Skeletal muscle satellite cell (primary cell): ENCODE results near the gene NEK11.

Experiments
- H3K27me3 ChIP-seq: 2 replicates; pipeline ENCODE4 v1.7.0; 2013; ENCODE audit warnings: low read length; ENCODE audit not compliant: control insufficient read depth, insufficient read depth
- H3K36me3 ChIP-seq: 2 replicates; pipeline ENCODE4 v1.7.0; 2013; ENCODE audit warnings: mild to moderate bottlenecking, control low read depth, low read length; ENCODE audit not compliant: insufficient read depth
- H3K4me1 ChIP-seq: 2 replicates; pipeline ENCODE4 v1.7.0; 2013; ENCODE audit warnings: low read length; ENCODE audit not compliant: control insufficient read depth, insufficient read depth
- H3K4me2 ChIP-seq: 2 replicates; pipeline ENCODE4 v1.7.0; 2013; ENCODE audit warnings: mild to moderate bottlenecking, low read length
- H3K4me3 ChIP-seq: 2 replicates; pipeline ENCODE4 v1.7.0; 2013; ENCODE audit warnings: low read length
- H3K9ac ChIP-seq: 2 replicates; pipeline ENCODE4 v1.7.0; 2013; ENCODE audit warnings: mild to moderate bottlenecking, low read depth, low read length, moderate library complexity
- H3K9me3 ChIP-seq: replicated peaks from 2 replicates; pipeline ENCODE4 v1.7.0; 2013; ENCODE audit warnings: mild to moderate bottlenecking, control low read depth, low read length

The NEK11 gene

GRCh38 chr3:131200636-131201199, 174.0 kb downstream of the NEK11 start:
- no peaks in the 10 kb centered on the region for H3K9me3 ChIP-seq
- no peak overlapping the region for H3K4me2 ChIP-seq
- no peak overlapping the region for H3K9ac ChIP-seq
- no peaks in the 10 kb centered on the region for H3K27me3 ChIP-seq
- H3K4me3 ChIP-seq = no peak overlapping the region
- H3K4me1 ChIP-seq = no peaks in the 10 kb centered on the region
- no peaks in the 10 kb centered on the region for H3K36me3 ChIP-seq

DNA sequence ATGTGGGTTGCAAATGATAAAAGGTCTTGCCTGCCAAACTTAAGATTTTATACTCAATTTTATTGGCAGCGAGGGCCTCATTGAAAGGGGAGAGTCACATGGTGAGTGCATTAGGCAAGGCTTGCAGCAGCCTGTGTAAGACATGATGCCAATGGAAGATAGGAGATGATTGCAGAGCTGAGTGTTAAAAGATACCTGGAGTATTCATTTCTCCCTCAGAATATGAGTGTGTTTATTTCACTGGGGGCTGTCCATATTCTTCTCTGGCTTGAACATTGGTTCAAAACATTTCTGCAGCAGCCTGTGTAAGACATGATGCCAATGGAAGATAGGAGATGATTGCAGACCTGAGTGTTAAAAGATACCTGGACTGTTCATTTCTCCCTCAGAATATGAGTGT, 189.7 kb downstream of the NEK11 start:
- peak overlapping the region; percentile 7 for H3K4me3 ChIP-seq
- no peaks in the 10 kb centered on the region for H3K36me3 ChIP-seq
- peaks cover 36% of the 10 kb centered on the region for H3K4me1 ChIP-seq
- H3K9me3 ChIP-seq = no peaks in the 10 kb centered on the region
- peak overlapping the region; percentile 42 for H3K9ac ChIP-seq
- no peaks in the 10 kb centered on the region for H3K27me3 ChIP-seq
- peak overlapping the region; percentile 75 for H3K4me2 ChIP-seq

- Histone ChIP-seq H3K9ac (peak overlapping the region; percentile 77), H3K9me3 (no peaks in the 10 kb centered on the region), H3K4me2 (peak overlapping the region; percentile 75), H3K27me3 (no peaks in the 10 kb centered on the region), H3K4me3 (peak overlapping the region; percentile 29), H3K36me3 (no peaks in the 10 kb centered on the region), H3K4me1 (peaks cover 41% of the 10 kb centered on the region)
Measured at GRCh38 chr3:131216801-131217200, 190.1 kb downstream of the NEK11 start.

GRCh38 chr3:131217296-131217741, 190.6 kb downstream of the NEK11 start:
- H3K27me3 ChIP-seq = no peaks in the 10 kb centered on the region
- peak overlapping the region; percentile 75 for H3K4me2 ChIP-seq
- H3K9me3 ChIP-seq = no peaks in the 10 kb centered on the region
- peak overlapping the region; percentile 77 for H3K9ac ChIP-seq
- no peaks in the 10 kb centered on the region for H3K36me3 ChIP-seq
- H3K4me1 ChIP-seq = peaks cover 45% of the 10 kb centered on the region
- peak overlapping the region; percentile 29 for H3K4me3 ChIP-seq

GRCh38 chr3:131218196-131218595, 191.5 kb downstream of the NEK11 start:
- Histone ChIP-seq H3K4me3 (no peak overlapping the region), H3K4me2 (peak overlapping the region; percentile 75), H3K9me3 (no peaks in the 10 kb centered on the region), H3K4me1 (peaks cover 45% of the 10 kb centered on the region), H3K9ac (peak overlapping the region; percentile 77), H3K27me3 (no peaks in the 10 kb centered on the region), H3K36me3 (no peaks in the 10 kb centered on the region)

GRCh38 chr3:131221731-131222130, 195.1 kb downstream of the NEK11 start:
- no peak overlapping the region for H3K4me3 ChIP-seq
- H3K4me2 ChIP-seq = peak overlapping the region; percentile 14
- H3K36me3 ChIP-seq = no peaks in the 10 kb centered on the region
- peaks cover 42% of the 10 kb centered on the region for H3K4me1 ChIP-seq
- H3K27me3 ChIP-seq = no peaks in the 10 kb centered on the region
- no peaks in the 10 kb centered on the region for H3K9me3 ChIP-seq
- H3K9ac ChIP-seq = peak overlapping the region; percentile 40

- Histone ChIP-seq H3K27me3 (no peaks in the 10 kb centered on the region), H3K9me3 (no peaks in the 10 kb centered on the region), H3K36me3 (no peaks in the 10 kb centered on the region), H3K4me2 (no peak overlapping the region), H3K4me1 (peaks cover 34% of the 10 kb centered on the region), H3K9ac (no peak overlapping the region), H3K4me3 (no peak overlapping the region)
Measured at GRCh38 chr3:131222599-131222998, 195.9 kb downstream of the NEK11 start.

GRCh38 chr3:131223373-131224289, 197.0 kb downstream of the NEK11 start:
- H3K27me3 ChIP-seq = no peaks in the 10 kb centered on the region
- peaks cover 24% of the 10 kb centered on the region for H3K4me1 ChIP-seq
- H3K4me2 ChIP-seq = no peak overlapping the region
- no peaks in the 10 kb centered on the region for H3K36me3 ChIP-seq
- H3K4me3 ChIP-seq = no peak overlapping the region
- H3K9me3 ChIP-seq = no peaks in the 10 kb centered on the region
- no peak overlapping the region for H3K9ac ChIP-seq

- Histone ChIP-seq H3K4me3 (no peak overlapping the region), H3K36me3 (no peaks in the 10 kb centered on the region), H3K9ac (peak overlapping the region; percentile 19)
Measured at GRCh38 chr3:131224886-131225550, 198.3 kb downstream of the NEK11 start.

DNA sequence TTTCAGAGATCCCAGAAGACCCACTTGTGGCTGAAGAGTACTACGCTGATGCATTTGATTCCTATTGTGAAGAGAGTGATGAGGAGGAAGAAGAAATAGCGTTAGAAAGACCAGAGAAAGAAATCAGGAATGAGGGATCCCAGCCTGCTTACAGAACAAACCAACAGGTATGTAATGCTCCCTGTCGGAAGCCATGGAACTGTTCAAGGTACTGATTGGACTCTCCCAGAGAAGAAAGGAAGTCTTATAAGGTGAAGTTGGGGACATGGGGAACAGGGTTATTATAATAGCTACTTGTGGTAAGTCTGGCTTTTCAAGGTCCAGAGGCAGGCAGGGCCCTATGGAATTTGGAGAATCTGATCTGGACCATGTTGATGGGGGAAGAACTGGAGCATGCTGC, 201.8 kb downstream of the NEK11 start:
- H3K4me1 ChIP-seq = peaks cover 16% of the 10 kb centered on the region
- no peaks in the 10 kb centered on the region for H3K27me3 ChIP-seq
- no peaks in the 10 kb centered on the region for H3K9me3 ChIP-seq
- no peaks in the 10 kb centered on the region for H3K36me3 ChIP-seq
- no peak overlapping the region for H3K9ac ChIP-seq
- H3K4me3 ChIP-seq = no peak overlapping the region
- no peak overlapping the region for H3K4me2 ChIP-seq

More at GRCh38 chr3:131224886-131225550, 198.3 kb downstream of the NEK11 start:
- no peaks in the 10 kb centered on the region for H3K9me3 ChIP-seq
- H3K4me2 ChIP-seq = no peak overlapping the region
- H3K4me1 ChIP-seq = peaks cover 24% of the 10 kb centered on the region
- H3K27me3 ChIP-seq = no peaks in the 10 kb centered on the region

DNA sequence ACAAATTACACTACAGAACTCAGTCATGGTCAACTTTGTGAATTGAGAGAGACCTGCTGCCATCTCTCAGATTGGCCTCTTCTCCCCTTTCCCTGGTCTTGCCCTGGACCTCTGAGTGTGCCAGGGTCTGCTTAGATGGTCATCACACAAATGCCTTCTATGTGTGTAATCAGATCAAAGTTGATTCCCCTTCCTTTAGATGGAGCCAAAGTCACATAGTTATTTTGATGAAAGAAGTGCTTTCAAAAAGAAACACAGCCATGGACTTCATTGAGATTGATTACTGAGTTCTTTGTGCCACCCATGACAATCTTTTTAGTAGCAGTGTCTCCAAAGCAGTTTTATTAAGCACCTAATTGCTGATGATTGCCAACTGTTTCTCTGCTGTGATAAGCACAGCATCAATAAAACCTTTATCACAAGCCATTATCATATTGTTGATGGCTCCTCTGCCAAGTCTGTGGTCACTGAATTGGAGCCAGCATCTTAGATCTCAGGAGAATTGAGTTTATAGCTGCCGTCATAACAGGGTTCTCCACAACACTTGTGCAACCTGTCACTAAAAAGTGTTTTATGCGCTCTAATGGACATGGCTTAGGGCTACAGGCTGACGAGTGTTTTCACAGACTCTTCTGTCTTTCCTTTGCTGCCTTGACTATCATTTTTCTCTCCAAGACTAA, 205.2 kb downstream of the NEK11 start:
- Histone ChIP-seq H3K4me2 (no peak overlapping the region), H3K9me3 (no peaks in the 10 kb centered on the region), H3K36me3 (no peaks in the 10 kb centered on the region), H3K4me3 (no peak overlapping the region), H3K9ac (no peak overlapping the region), H3K4me1 (peaks cover 6% of the 10 kb centered on the region), H3K27me3 (no peaks in the 10 kb centered on the region)
